GOT3 (cell line): ENCODE results near the gene ANGPTL7.
"Not testable (repeated sequence)": the region's sequence is repeated elsewhere in the genome, so short reads cannot be mapped to it uniquely, and the experiment has no call there.

ENCODE experiments used
- DNase-seq: peaks from one replicate; lab custom pipeline; 2025; ENCODE audit warnings: mixed read lengths; lab: John Stamatoyannopoulos, UW

The ANGPTL7 gene

GRCh38 chr1:11169202-11169601 lies 20.0 kb upstream of the ANGPTL7 start:
- no peak for DNase-seq

GRCh38 chr1:11170102-11170501 lies 19.1 kb upstream of the ANGPTL7 start:
- DNase-seq: no peak

GRCh38 chr1:11174261-11174942 lies 14.8 kb upstream of the ANGPTL7 start:
- no peak for DNase-seq

- DNase-seq: no peak
These were observed 13.7 kb upstream of the ANGPTL7 start for GRCh38 chr1:11175461-11175860.

GRCh38 chr1:11176081-11176706 lies 13.0 kb upstream of the ANGPTL7 start:
- no peak for DNase-seq

GRCh38 chr1:11178021-11179015 lies 10.8 kb upstream of the ANGPTL7 start:
- DNase-seq: no peak

- no peak for DNase-seq
These were observed 10.0 kb upstream of the ANGPTL7 start for GRCh38 chr1:11179125-11179524.

GRCh38 chr1:11179749-11180148 lies 9.4 kb upstream of the ANGPTL7 start:
- not testable (repeated sequence) for DNase-seq

GRCh38 chr1:11180342-11180744 lies 8.8 kb upstream of the ANGPTL7 start:
- DNase-seq: no peak

- DNase-seq: no peak
These were observed 6.3 kb upstream of the ANGPTL7 start for GRCh38 chr1:11182884-11183283.

- DNase-seq: no peak
These were observed 4.2 kb upstream of the ANGPTL7 start for GRCh38 chr1:11184973-11185372.

GRCh38 chr1:11187000-11187399 lies 2.2 kb upstream of the ANGPTL7 start:
- DNase-seq: no peak

GRCh38 chr1:11187494-11187893 lies 1.7 kb upstream of the ANGPTL7 start:
- no peak for DNase-seq

GRCh38 chr1:11187931-11188330 lies 1.2 kb upstream of the ANGPTL7 start:
- DNase-seq: no peak

- no peak for DNase-seq
These were observed 774 bp upstream of the ANGPTL7 start for GRCh38 chr1:11188381-11188780.

- DNase-seq: no peak
These were observed 4.2 kb downstream of the ANGPTL7 start for GRCh38 chr1:11193376-11193775.

GRCh38 chr1:11194407-11195176 lies 5.4 kb downstream of the ANGPTL7 start:
- DNase-seq: no peak

GRCh38 chr1:11196945-11197344 lies 7.8 kb downstream of the ANGPTL7 start:
- DNase-seq: no peak

- DNase-seq: no peak
These were observed 8.2 kb downstream of the ANGPTL7 start for GRCh38 chr1:11197359-11197758.

- DNase-seq: no peak
These were observed 9.1 kb downstream of the ANGPTL7 start for GRCh38 chr1:11198257-11198656.

GRCh38 chr1:11198851-11199594 lies 9.9 kb downstream of the ANGPTL7 start:
- no peak for DNase-seq
